ENCODE measurements around the gene MDM1.

MDM1 gene, protein sequence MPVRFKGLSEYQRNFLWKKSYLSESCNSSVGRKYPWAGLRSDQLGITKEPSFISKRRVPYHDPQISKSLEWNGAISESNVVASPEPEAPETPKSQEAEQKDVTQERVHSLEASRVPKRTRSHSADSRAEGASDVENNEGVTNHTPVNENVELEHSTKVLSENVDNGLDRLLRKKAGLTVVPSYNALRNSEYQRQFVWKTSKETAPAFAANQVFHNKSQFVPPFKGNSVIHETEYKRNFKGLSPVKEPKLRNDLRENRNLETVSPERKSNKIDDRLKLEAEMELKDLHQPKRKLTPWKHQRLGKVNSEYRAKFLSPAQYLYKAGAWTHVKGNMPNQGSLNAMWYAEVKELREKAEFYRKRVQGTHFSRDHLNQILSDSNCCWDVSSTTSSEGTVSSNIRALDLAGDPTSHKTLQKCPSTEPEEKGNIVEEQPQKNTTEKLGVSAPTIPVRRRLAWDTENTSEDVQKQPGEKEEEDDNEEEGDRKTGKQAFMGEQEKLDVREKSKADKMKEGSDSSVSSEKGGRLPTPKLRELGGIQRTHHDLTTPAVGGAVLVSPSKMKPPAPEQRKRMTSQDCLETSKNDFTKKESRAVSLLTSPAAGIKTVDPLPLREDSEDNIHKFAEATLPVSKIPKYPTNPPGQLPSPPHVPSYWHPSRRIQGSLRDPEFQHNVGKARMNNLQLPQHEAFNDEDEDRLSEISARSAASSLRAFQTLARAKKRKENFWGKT

DNA sequence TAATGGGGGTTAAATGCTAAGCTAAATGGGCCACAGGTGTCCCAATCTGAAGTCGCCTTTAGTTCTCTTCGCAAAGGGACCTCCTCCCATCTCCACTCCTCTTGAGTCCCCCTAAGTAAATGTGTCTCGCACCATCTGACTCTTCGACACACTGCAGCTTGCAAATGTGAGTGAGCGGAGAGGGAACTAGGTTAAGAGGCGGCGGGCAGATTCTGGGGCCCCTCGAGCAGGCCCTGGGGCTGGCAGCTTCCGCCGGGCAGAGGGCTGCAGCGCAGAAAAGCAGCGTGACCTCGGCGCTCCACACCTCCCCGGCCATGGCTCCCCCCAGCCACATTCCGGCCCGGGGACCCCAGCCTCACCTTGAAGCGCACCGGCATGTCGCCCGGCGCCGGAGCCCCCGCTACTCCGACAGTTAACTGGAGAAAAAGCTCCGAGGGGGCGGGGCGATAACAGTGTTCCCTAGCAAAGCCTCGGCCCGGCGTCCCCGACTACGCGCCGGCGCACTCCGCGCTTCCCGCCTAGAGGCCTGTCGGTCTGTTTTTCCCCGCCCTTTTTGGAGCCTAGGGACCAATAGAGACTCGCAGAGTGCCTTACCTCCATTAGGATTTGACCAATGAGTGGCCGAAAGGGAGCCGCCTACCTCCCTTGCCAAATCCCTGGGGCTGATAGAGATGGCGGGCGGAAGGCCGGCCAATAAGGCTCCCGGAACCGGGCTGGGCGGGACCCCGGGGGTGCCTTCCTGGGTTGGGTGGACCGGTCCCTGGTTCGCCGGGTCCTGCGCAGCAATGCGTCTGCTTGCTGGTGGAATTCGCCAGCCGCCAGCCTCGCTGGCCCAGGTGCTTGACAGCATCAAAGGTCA, at the start of gene MDM1:
TSS of gene MDM1 (minus strand) at position 494 of the 859 bp plus-strand sequence. CDS start at position 377, 117 bp downstream.
- peak; percentile 81 to 99 (median 96) for DNase-seq

DNA sequence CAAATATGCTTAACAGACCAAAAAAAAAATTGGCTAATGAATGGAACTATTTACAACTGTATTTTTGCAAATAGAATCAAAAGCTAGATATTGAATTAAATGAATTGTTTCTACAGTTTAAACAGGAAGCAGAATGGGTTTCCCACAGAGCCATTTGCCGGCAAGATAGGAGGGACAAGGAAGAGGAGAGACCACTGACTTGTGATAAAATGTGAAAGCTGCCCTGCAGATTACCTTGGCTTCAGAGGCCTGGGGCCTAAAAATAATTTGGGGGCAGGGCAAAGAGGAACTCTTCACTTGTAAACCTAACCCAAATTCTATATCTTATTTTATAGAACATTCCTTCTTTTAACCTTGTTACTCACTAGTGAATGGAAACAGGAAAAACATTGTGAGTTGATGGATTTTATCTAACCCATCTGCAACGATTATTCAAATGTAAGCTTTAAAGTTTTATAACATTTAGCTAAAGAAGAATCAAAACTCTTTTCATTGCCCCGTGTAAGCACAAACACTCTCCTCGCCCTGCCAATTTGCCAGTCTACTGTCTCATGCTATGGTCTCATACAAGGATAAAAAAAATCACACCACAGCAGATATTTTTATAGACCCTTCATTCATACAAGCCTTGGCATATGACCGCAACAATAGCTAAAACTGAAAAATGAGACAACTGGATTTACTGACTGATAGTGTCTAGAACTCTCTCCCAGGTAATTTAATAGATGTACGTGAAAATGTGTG, 49.5 kb upstream of the MDM1 start:
- no peak for DNase-seq

DNA sequence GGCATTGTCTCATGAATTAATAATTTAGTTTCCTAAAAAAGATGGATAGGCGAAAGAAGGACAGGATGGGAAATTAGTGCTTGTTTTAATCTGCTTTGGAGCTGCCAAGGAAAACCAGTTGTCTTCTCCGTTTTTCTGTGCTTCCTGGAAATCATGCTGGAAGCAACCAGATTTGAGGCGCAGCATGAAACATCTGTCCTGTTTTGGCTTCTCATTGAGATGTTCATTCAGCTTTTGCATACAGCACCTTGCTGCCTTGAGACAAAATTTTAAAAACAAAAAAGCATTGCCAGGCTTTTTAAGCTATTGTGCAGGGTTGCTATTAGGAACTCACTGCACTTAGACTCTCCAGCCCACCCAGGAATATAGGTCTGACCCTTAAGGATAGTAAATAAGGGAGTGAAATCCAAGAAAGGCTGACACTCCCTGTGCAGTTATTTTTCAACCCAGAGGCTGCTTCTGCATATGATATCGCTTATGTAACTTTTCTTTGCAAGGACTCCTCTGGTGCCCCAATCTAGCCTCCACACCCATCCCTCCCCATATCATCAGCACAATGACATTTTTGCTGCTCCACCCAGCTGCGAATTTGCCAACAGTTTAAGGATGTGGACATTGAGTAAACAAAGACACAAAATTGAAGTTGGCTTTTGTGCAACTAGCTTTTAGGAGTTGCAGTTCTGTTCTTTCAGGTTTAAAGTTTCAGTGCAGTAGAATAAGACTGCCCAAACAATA, 46.9 kb upstream of the MDM1 start:
- DNase-seq: no peak

DNA sequence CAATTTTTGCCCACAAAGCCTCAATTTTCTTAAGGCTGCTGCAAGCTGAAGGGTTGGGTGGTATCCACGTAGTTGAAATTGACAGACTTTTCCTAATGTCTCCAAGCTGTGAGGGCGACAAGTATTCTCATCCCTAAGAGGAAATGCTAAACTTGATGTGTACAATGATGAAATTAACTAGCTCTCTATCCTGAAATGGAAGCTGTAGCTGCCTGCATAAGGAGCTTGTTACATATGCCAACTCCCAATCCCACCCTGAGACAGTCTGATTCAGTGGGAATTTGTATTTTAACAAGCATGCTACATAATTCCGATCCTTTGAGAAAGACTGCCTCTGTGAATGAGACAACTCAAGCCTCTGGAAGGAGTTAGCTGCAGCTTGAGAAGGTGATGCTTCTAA, 45.7 kb upstream of the MDM1 start:
- DNase-seq: no peak

DNA sequence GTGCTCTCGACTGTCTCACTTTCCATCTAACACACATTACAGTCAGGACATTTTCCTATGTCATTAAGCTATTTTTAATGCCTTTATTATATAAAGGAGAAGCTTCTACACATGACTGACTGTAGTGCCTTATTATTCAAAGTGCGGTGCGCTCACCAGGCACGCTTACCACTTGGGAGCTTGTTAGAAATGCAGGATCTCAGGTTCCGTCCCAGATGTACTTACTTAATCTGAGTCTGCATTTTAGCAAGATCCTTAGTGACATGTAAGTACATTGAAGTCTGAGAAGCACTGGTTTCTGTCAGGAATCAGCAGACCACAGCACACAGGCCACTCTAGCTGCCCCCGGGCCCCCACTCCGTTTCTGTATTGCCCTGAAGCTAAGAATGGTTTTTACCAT, 44.7 kb upstream of the MDM1 start:
- DNase-seq: no peak

DNA sequence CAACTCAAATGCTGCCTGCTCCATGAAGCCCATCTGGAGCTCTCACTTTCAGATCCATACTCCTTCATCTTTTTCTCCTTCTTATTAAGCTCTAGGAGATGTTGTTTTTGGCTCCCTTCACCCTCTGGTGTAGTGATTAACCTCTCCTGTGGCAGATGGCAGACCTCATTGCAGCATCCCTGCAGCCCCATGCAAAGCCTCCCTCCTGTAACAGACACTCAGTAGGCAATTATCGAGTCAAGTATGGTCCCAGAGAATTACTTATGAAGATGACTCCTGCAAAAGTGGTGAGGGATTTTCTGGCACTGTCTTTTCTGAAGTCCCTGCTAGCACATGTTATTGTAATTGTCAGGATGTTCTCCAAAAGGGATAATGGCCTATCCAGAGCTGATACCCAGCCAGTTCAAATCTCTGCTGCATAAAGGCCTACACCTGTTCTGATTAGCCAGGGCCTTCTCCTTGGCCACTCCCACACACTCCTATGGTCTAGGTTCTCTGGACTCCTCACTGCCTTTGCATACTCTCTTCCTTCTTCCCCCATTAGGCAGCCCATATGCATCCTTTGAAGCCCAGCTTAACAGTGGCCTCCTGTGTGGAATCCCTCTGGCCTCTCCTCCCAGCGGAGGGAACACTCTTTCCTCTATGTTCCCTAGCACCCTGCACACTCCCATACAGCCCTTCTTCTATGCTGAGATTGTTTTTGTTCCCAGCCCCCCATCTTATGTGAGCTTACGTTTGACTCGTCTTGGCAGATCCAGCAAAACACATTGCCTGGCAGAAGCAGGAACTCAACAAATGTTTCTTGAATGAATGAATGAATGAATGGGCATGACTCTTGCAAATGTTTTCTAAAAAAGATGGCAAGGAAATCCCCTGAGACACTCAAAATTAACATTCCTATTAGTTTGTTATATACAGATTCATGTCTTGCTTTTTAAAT, 43.9 kb upstream of the MDM1 start:
- no peak for DNase-seq

DNA sequence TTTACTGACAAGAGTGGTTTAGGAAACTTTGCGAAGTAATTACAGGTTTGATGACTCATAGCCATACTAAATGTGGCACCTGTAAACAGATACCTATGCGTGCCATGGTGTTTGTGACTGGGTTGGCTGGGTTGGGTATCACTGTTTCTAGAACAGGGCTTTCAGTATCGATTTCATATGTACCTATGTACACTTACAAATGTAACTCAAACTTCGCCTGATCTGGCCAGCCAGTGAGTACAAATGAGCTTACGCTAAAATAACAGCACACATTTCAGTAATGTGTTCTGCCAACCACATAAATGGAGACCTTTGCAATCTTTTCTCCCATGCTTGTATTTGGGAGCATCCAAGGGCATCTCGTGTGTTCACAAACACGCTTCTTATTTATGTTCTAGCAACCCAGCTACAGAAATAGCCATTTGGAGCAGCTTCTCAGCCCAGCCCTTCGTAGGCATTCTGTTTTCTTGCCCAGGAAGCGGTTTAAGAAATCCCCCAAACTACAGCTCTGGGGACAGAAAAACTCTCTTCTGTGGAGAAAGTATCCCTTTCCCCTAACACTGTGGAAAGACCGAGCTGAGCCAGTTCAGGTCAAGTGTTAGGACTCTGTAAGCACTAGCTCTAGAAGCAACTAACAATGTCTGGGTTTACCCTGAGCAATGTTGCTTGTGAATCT, 42.3 kb upstream of the MDM1 start:
- DNase-seq: no peak

DNA sequence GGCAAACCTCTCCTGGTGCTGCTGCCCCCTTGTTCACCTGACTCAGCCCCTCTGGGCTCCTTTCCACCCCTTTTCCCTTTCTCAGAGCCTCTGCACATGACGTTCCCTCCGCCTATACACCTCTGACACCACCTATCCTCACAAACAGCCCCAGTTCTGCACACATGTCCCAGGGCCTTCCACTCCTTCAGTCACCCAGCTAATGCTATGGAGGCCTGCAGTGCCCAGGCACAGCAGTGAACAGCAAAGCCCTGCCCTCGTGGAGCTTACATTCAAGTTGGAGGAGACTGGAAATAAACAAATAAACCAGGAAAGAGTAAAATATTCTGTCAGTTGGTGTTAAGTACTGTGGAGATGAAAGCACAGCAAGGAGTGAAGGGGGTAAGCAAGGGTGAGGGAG, 38.5 kb upstream of the MDM1 start:
- DNase-seq: no peak

DNA sequence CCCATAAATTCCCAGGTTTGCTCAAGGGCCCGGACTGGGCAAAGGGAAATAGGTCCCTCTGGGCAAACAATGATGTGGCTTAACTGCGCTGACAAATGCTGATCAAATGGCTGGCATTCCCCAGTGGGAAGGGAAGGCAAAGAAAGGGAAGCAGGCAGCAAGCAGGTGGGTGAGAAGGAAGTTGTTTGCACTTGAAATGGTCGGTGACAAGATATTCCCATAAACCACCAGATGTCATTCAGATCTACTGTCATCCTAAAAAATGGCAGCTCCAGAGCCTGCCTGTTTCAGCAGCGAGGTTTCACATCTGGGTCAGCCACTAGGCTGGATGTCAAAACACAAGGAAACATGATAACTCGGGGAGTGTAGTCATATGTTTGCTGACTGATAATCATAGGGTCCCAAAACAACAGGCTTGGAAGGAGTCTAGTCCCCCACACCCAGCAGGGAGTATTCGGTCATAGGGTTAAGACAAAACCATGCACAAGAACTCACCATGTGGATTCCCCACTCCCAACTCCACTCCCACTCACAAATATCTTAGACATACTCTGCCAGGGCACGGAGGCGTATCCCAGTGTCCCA, 37.9 kb upstream of the MDM1 start:
- DNase-seq: no peak

DNA sequence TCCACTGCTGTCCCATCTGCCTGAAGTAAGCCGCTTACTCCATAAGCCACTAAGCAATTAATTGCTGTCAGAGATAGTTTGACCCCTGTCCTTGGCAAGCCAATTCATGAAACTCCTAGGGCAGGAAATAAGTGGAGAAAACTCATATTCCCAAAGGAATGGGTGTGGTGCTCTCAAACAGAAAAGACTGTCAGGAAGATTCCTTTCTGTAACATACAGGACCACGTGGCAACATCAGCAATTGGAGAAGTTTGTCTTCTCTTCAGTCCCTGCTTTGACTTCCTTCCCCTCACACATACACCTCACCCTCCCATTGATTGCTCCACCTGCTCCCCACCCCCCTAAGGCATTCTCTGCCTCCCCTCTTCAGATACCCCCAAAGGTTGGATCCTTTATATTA, 36.2 kb upstream of the MDM1 start:
- DNase-seq: no peak

DNA sequence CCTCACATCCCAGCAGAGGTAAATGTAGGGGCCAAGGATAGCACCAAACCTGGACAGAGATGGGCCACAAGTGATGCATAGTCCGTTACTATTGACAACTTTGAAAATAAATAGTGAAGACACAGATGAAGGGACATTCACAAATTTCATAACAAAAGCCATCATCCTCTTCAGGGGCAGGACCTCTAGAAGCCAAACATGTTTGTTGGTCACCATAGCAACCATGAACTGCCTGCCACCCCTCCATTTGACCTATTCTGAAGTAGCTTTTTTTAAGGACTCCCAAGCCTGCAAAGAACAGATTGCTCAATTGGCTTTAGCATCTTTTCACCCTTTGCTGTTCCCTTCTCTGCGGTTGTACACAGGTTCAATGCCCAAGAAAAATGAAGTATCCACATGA, 35.7 kb upstream of the MDM1 start:
- no peak for DNase-seq

DNA sequence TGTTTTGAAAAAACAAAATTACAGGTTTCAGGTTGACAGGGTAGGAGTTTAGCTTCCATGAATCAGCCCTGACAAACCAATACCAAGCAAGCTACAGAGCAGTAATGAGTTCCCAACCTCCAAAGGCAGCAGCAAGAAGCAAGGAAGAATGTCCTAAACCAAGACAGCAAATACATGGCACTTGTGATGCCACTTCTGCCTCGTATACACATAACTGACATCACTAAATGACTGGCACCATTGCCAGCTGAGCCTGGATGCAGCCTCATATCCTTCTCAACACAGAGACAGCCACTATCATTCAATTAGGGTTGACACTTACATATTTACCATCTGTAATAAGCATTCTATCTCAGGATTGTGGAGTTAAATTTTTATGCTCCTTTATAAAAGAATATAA, 35.0 kb upstream of the MDM1 start:
- no peak for DNase-seq

DNA sequence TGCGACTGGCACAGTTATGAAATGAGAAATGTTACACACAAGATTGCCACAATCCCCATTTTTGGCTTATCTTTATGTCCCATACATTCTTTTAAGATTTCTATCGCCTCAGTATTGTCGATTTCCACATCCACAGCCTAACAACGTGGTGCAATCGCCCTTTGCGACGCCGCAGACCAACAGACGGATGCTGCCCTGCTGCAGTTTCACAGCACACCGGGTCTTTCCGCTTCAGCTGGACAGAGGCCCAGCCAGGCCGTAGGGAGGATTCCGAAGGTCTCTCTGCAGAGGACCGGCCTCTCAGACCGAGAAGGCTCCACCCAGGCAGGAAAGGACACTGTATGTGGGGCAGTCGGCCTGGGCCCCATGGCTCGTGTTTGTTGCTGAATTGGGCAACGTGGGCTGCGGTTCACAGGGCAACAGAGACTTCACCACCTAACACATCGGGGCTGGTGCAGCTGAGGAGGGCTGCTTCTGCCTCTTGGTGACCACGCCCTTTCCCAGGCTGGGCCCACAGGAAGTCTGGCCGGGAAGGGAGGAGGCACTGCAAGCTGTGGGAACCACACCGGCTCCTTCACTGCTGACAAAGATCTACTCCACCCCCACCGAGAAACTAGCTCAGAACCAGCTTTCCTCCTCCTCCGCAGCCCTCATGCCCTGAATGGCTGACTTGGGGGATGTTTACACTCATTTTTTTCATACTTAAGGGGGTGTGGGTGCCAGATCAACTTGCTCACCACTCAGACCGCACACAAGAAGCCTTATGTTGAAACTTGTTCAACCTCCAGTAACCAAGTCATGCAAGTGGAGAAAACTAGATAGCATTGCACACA, 32.9 kb upstream of the MDM1 start:
- peak in 32 of 58 donors; percentile 1 to 54 (median 10) for DNase-seq

DNA sequence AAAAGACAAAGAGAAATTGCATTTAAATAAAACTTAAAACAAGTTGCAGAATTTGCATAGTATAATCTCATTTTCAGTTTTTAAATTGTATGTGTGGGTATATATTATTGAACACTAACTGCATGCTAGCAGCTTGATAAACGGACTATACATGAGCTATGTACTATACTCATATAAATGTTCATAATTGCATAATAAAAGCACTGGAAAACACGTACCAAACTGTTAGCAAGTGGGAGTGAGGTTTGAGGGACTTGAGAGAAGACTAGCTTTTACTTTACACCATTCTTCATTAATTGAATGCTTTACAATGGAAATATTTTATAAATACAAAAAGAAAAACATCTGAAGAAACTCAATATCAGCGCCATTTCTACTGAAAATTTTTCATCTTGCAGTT, 32.2 kb upstream of the MDM1 start:
- no peak for DNase-seq

DNA sequence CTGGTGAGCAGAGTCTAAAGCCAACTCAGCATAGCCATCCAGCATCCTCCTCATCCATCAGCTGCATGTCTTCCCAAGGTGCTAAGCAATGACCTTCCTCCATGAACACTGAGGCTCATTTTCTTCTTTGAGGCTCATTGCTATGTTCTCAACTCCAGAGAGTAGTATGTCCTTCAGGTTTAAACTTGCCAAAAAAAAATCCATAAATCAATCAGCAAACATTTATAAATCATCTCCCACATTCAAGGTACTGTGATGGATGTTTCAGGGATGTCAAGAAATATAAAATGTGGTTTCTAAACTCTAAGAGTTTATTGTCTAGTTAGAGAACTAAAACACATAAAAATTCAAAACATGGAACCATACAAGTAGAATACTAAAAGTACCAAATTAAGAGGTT, 29.8 kb upstream of the MDM1 start:
- no peak for DNase-seq

DNA sequence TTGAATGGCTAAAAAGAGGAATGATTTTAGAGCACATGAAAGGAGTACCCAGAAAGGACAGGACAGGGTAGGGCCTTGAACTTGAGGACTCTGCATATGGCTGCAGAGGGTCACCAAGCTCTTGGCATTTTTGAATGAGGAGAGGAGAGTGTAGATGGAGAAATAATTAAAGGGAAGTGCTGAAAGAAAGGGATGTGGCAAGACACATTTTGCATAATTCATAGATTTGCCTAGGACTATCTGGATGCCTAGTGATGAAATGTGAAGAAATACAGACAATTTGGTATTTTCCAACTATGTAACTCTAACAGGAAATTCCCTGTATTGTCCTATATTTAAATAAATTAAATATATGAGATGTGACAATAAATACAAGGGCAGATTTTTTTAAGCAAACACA, 27.5 kb upstream of the MDM1 start:
- no peak for DNase-seq

Data from anterior cingulate cortex (tissue), 58 donors.